ENCODE data around the gene CYP11A1. TPM values are rescaled to one million over a fixed set of nuclear protein-coding genes. Genes with fewer than 3 reads are reported as not detected.

The CYP11A1 gene
- total and polyA plus RNA-seq, 2 donors (not counting 1 experiment from before 2014, with no cell fraction given), result not detected

DNA sequence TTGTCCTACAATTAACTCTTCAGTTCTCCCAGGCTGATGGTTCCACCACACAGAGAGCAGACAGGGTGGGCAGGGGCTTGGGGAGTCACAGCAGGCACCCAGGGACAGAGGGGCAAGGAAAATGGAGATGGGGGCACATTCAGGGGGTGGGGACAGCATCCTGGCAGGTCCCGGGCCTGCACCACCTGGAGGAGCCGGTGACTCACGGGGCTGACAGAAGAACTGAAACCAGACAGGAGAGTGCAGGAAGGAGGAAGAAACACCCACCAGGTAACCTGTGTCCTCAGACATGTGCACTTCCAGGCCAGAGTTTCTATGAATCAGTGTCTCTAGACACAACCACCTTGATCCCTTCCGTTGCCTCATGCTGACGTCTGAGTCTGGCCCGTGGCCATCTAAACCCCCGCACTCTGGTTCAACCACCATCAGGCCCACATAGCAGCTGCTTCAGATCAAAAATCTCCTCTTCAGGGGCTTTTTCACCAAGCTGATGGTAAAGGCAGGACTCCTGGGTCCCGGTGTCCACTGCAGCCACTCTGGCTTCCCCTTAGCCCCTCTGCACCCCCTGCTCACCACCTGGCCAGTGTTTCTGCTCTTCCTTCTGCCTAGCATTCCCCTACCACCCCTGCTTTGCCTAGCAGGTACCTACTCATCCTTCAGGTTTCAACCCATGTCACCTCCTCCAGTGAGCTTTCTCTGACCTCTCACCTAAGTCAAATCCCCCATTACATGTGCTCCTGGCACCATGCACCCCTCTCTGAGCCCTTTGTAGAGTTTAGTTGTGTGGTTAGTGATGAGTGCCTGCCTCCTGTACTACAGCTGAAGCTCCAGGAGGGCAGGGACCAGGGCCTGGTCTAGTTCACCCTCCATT, 16.5 kb upstream of the CYP11A1 start:
- Histone ChIP-seq H3K4me3 (ENCODE audit: control extremely low read depth in 1 of 5, extremely low read depth in 1 of 5, insufficient read depth in 1 of 5, low read depth in 2 of 5, low read length in 4 of 5) (peak overlapping the region in 1 of 5 experiments; percentile 55), H3K9ac (ENCODE audit: low read length) (peak overlapping the region; percentile 48), H3K4me1 (ENCODE audit: control insufficient read depth in 2 of 2, insufficient read depth in 2 of 2, low read length in 2 of 2) (peaks cover 59 to 71% of the 10 kb centered on the region in 2 donors), H3K79me2 (ENCODE audit: control insufficient read depth, insufficient read depth, low read length) (peaks cover 19% of the 10 kb centered on the region), H3K4me2 (replicated peaks; ENCODE audit: low read depth, low read length, poor library complexity, severe bottlenecking) (peak overlapping the region; percentile 76), H3K27ac (ENCODE audit: low read length in 2 of 2) (peak overlapping the region; percentile 87 to 97), H2AFZ (ENCODE audit: insufficient read depth, low read depth, low read length, poor library complexity, severe bottlenecking) (no peak overlapping the region), H3K27me3 (replicated peaks in 1 of 4; ENCODE audit: control extremely low read depth in 1 of 4, control insufficient read depth in 3 of 4, insufficient read depth in 4 of 4, low read length in 3 of 4) (no peaks in the 10 kb centered on the region), H3K36me3 (replicated peaks in 1 of 2; ENCODE audit: control extremely low read depth in 1 of 2, control insufficient read depth in 1 of 2, extremely low read depth in 1 of 2, insufficient read depth in 2 of 2, low read length in 1 of 2) (no peaks in the 10 kb centered on the region), H4K20me1 (ENCODE audit: control insufficient read depth, insufficient read depth, low read length, poor library complexity, severe bottlenecking) (no peaks in the 10 kb centered on the region), H3K9me3 (ENCODE audit: control extremely low read depth in 1 of 3, control insufficient read depth in 2 of 3, insufficient read depth in 1 of 3, low read length in 2 of 3) (no peaks in the 10 kb centered on the region)
- CTCF ChIA-PET, result interaction anchor here (0.8 to 23.1 kb wide), 15 partner anchors 8 to 404 kb away, joined by 3 to 855 read pairs (median 8); partner anchors contain the start of genes SEMA7A and UBL7
- peak; percentile 93 for DNase-seq
- intact Hi-C loops (cut with micrococcal nuclease), result loop anchor here (5.0 kb wide), 1 partner anchor 392 kb away; the partner anchor contains the start of genes PML and STOML1
- POLR2A ChIA-PET, result interaction anchor here (0.6 to 4.2 kb wide), 10 partner anchors 12 to 554 kb away, joined by 3 to 64 read pairs (median 7); partner anchors contain the start of genes COX5A, SEMA7A and UBL7
- H3K9me3 Mint-ChIP-seq (ENCODE audit: insufficient read depth), result no peaks in the 10 kb centered on the region
- no peak for TF ChIP-seq EZH2 (IDR thresholded peaks at IDR 0.05; ENCODE audit: borderline replicate concordance, insufficient read depth, low read depth, low read length, poor library complexity, severe bottlenecking)
- TF ChIP-seq, protein P1, sequence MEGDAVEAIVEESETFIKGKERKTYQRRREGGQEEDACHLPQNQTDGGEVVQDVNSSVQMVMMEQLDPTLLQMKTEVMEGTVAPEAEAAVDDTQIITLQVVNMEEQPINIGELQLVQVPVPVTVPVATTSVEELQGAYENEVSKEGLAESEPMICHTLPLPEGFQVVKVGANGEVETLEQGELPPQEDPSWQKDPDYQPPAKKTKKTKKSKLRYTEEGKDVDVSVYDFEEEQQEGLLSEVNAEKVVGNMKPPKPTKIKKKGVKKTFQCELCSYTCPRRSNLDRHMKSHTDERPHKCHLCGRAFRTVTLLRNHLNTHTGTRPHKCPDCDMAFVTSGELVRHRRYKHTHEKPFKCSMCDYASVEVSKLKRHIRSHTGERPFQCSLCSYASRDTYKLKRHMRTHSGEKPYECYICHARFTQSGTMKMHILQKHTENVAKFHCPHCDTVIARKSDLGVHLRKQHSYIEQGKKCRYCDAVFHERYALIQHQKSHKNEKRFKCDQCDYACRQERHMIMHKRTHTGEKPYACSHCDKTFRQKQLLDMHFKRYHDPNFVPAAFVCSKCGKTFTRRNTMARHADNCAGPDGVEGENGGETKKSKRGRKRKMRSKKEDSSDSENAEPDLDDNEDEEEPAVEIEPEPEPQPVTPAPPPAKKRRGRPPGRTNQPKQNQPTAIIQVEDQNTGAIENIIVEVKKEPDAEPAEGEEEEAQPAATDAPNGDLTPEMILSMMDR (IDR thresholded peaks at IDR 0.05), result no peak
- peak overlapping the region; percentile 98 for H3K27ac Mint-ChIP-seq
- peaks cover 67% of the 10 kb centered on the region for H3K4me1 Mint-ChIP-seq
- ATAC-seq (ENCODE audit: low read depth), result peak; percentile 51
- no peaks in the 10 kb centered on the region for H3K27me3 Mint-ChIP-seq
- peak overlapping the region; percentile 82 for H3K4me3 Mint-ChIP-seq
- WGBS (ENCODE audit: insufficient coverage), result 15% methylated on average over 8 of the region's 8 CpGs

Measured in B cell (primary cell).